ENCODE measurements around the gene FGD4.

DNA sequence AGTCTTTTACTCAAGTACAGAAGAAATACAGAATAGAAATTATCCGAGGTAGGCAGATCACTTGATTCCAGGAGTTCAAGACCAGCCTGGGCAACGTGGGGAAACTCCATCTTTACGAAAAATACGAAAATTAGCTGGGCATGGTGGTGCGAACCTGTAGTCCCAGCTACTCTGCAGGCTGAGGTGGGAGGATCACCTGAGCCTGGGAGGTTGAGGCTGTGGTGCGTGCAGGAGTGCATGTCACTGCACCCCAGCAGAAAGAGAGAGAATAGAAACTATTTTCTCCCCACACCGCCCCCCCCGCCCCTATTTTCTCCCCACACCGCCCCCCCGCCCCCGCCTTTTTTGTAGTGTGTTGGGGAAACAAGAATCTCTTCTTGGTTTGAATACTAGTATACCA, 281.9 kb downstream of the FGD4 start:
- no peak for TF ChIP-seq EP300 (IDR thresholded peaks at IDR 0.05; ENCODE audit: borderline replicate concordance)
- TF ChIP-seq CREB1 (IDR thresholded peaks at IDR 0.05; ENCODE audit: low read depth): no peak
- TF ChIP-seq EGR1 (IDR thresholded peaks at IDR 0.05): no peak
- no peak for TF ChIP-seq FOXM1 (IDR thresholded peaks at IDR 0.05; ENCODE audit: borderline replicate concordance, low read depth)
- TF ChIP-seq, protein P1, sequence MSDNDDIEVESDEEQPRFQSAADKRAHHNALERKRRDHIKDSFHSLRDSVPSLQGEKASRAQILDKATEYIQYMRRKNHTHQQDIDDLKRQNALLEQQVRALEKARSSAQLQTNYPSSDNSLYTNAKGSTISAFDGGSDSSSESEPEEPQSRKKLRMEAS (IDR thresholded peaks at IDR 0.05): no peak
- TF ChIP-seq CEBPB (IDR thresholded peaks at IDR 0.05): no peak
- TF ChIP-seq NFIC (IDR thresholded peaks at IDR 0.05): no peak
